GM19467 (cell line): ENCODE measurements around the gene CHST2.
"Not testable (repeated sequence)": the region's sequence is repeated elsewhere in the genome, so short reads cannot be mapped to it uniquely, and the experiment has no call there.

Source experiments
- ATAC-seq: cut with Tn5 transposase; IDR thresholded peaks from one replicate; pipeline ENCODE4 v1.9.1; 2021; ENCODE audit warnings: mild to moderate bottlenecking, moderate library complexity; ENCODE audit not compliant: unreplicated experiment

The CHST2 gene

GRCh38 chr3:143165211-143165610, 45.6 kb downstream of the CHST2 start:
- ATAC-seq = no peak

- ATAC-seq = not testable (repeated sequence)
Measured at GRCh38 chr3:143165612-143166285, 46.2 kb downstream of the CHST2 start.

- ATAC-seq = no peak
Measured at GRCh38 chr3:143166376-143166775, 46.8 kb downstream of the CHST2 start.

- ATAC-seq = no peak
Measured at GRCh38 chr3:143167969-143168854, 48.6 kb downstream of the CHST2 start.

GRCh38 chr3:143168855-143169192, 49.3 kb downstream of the CHST2 start:
- ATAC-seq = no peak

GRCh38 chr3:143170074-143170473, 50.5 kb downstream of the CHST2 start:
- no peak for ATAC-seq

- ATAC-seq = no peak
Measured at GRCh38 chr3:143170676-143171075, 51.1 kb downstream of the CHST2 start.

- peak; percentile 59 for ATAC-seq
Measured at GRCh38 chr3:143171141-143171980, 51.8 kb downstream of the CHST2 start.

GRCh38 chr3:143172062-143172794, 52.7 kb downstream of the CHST2 start:
- ATAC-seq = no peak

- no peak for ATAC-seq
Measured at GRCh38 chr3:143172795-143173145, 53.2 kb downstream of the CHST2 start.

- no peak for ATAC-seq
Measured at GRCh38 chr3:143173242-143173641, 53.7 kb downstream of the CHST2 start.
